ENCODE results near the gene CCDC13.

CCDC13 gene

GRCh38 chr3:42750834-42751233 lies 22.2 kb downstream of the CCDC13 start:
- peak; percentile 37 for DNase-seq

- peak; percentile 49 for DNase-seq
Measured at GRCh38 chr3:42749753-42750231, 23.3 kb downstream of the CCDC13 start.

GRCh38 chr3:42749025-42749752 lies 23.9 kb downstream of the CCDC13 start:
- peak; percentile 43 for DNase-seq

GRCh38 chr3:42747581-42747980 lies 25.5 kb downstream of the CCDC13 start:
- DNase-seq, result peak; percentile 73

- peak; percentile 54 for DNase-seq
Measured at GRCh38 chr3:42746455-42747450, 26.3 kb downstream of the CCDC13 start.

- DNase-seq, result peak; percentile 36
Measured at GRCh38 chr3:42745776-42746454, 27.1 kb downstream of the CCDC13 start.

GRCh38 chr3:42745291-42745745 lies 27.7 kb downstream of the CCDC13 start:
- DNase-seq, result no peak

GRCh38 chr3:42743204-42743995 lies 29.7 kb downstream of the CCDC13 start:
- DNase-seq, result no peak

- peak; percentile 55 for DNase-seq
Measured at GRCh38 chr3:42742688-42743087, 30.4 kb downstream of the CCDC13 start.

- DNase-seq, result peak; percentile 2
Measured at GRCh38 chr3:42742259-42742658, 30.8 kb downstream of the CCDC13 start.

GRCh38 chr3:42741796-42742195 lies 31.3 kb downstream of the CCDC13 start:
- peak; percentile 10 for DNase-seq

GRCh38 chr3:42739401-42740158 lies 33.5 kb downstream of the CCDC13 start:
- peak; percentile 45 for DNase-seq

GRCh38 chr3:42736531-42736930 lies 36.5 kb downstream of the CCDC13 start:
- DNase-seq, result peak; percentile 47

- no peak for DNase-seq
Measured at GRCh38 chr3:42736081-42736480, 37.0 kb downstream of the CCDC13 start.

GRCh38 chr3:42735615-42736014 lies 37.4 kb downstream of the CCDC13 start:
- peak; percentile 45 for DNase-seq

GRCh38 chr3:42735019-42735418 lies 38.0 kb downstream of the CCDC13 start:
- DNase-seq, result peak; percentile 45

GRCh38 chr3:42734263-42734860 lies 38.7 kb downstream of the CCDC13 start:
- peak; percentile 38 for DNase-seq

- peak; percentile 58 for DNase-seq
Measured at GRCh38 chr3:42733501-42734262, 39.4 kb downstream of the CCDC13 start.

- peak; percentile 51 for DNase-seq
Measured at GRCh38 chr3:42732829-42733459, 40.1 kb downstream of the CCDC13 start.

Data from activated effector memory CD4-positive, alpha-beta T cell treated with anti-CD3 and anti-CD28 coated beads, Interleukin-2, amount 50 U/mL, for 16 hours (primary cell).